ENCODE data around the gene IL15RA.

DNA sequence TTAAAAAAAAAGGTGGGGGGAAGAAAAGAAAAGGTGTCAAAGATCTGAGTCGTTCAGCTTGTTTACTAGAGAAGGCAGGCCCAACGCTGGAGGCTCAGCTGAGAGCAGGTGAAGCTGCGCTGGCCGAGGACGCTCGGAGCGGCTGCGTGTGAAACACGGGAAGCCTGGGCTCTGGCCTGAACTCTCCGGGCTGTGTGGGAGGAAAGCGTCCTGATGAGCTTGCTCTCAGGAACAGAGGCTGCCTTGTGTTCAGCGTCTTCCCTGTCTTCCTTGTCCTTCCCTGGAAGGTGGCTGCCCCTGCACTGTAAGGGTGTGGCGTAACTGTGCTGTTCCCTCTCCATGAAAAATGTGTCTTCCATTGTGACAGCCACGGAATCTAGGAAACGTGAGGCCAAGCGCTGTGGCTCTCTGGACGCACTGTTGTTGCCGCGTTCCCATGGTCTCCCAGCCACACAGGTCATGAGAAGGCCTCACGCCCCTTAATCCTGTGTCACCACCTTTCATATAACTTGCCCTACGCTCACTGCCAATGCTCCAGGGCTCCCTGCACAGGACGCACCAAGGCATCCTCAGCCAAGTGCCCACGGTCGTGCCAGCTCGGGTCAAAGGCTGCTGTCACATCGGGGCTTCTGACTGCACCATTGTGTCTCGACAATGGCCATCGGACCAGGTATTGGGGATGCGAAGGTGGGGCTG lies 15.8 kb downstream of the IL15RA start:
- no peak for TF ChIP-seq EZH2 (IDR thresholded peaks at IDR 0.05; ENCODE audit: low read depth)
- TF ChIP-seq, protein P1, sequence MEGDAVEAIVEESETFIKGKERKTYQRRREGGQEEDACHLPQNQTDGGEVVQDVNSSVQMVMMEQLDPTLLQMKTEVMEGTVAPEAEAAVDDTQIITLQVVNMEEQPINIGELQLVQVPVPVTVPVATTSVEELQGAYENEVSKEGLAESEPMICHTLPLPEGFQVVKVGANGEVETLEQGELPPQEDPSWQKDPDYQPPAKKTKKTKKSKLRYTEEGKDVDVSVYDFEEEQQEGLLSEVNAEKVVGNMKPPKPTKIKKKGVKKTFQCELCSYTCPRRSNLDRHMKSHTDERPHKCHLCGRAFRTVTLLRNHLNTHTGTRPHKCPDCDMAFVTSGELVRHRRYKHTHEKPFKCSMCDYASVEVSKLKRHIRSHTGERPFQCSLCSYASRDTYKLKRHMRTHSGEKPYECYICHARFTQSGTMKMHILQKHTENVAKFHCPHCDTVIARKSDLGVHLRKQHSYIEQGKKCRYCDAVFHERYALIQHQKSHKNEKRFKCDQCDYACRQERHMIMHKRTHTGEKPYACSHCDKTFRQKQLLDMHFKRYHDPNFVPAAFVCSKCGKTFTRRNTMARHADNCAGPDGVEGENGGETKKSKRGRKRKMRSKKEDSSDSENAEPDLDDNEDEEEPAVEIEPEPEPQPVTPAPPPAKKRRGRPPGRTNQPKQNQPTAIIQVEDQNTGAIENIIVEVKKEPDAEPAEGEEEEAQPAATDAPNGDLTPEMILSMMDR (conservative IDR thresholded peaks at IDR 0.05), result no peak
